ENCODE measurements around the gene CDCA3.

GRCh38 chr12:6809056-6809455 lies 42.0 kb downstream of the CDCA3 start:
- TF ChIP-seq CTCF (IDR thresholded peaks at IDR 0.05) (no peak), POLR2A (IDR thresholded peaks at IDR 0.05) (no peak), POLR2AphosphoS5 (IDR thresholded peaks at IDR 0.05) (no peak)

All from gastroesophageal sphincter (tissue), 3 donors.